ENCODE measurements around the gene IGLON5. TPM values are rescaled to one million over a fixed set of nuclear protein-coding genes. Genes with fewer than 3 reads are reported as not detected.
A peak's percentile ranks its signal among the peaks of the same experiment; 100 is the strongest.

The IGLON5 gene
- total and polyA plus RNA-seq, 3 donors from 2014 or later, result 13.3 to 16.0 (median 13.9) TPM

DNA sequence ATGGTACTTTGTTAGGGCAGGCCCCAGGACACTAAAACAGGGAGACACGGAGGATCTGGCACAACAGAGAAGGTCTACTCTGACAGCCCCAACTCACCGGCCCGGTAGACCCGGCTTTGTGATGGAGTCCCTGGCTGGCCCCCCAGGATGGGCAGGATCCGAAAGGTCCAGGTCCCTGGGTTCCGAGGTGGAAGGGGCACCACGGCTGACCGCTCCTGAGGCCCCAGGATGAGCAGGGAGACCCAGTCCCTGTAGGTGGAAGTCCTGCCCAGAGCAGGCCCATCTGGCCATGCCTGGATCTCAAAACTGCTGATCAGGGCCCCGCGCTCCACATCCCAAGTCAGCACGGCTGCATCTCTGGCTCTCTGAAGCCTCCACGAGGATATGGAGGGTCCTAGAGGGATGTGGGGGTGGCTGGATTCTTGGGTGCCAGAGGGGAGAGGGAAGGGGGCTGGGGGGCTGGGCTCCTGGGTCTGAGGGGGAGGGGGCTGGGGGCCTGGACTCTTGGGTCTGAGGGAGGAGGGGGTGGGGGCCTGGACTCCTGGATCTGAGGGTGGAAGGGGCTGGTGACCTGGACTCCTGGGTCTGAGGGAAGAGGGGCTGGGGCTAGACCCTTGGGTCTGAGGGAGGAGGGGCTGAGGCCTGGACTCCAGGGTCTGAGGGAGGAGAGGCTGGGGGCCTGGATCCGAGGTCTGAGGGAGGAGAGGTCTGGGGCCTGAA is 25.9 kb downstream of the IGLON5 start:
- H3K9me3 ChIP-seq, result no peaks in the 10 kb centered on the region
- TF ChIP-seq, protein P1, sequence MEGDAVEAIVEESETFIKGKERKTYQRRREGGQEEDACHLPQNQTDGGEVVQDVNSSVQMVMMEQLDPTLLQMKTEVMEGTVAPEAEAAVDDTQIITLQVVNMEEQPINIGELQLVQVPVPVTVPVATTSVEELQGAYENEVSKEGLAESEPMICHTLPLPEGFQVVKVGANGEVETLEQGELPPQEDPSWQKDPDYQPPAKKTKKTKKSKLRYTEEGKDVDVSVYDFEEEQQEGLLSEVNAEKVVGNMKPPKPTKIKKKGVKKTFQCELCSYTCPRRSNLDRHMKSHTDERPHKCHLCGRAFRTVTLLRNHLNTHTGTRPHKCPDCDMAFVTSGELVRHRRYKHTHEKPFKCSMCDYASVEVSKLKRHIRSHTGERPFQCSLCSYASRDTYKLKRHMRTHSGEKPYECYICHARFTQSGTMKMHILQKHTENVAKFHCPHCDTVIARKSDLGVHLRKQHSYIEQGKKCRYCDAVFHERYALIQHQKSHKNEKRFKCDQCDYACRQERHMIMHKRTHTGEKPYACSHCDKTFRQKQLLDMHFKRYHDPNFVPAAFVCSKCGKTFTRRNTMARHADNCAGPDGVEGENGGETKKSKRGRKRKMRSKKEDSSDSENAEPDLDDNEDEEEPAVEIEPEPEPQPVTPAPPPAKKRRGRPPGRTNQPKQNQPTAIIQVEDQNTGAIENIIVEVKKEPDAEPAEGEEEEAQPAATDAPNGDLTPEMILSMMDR (IDR thresholded peaks at IDR 0.05), result no peak
- no peak for TF ChIP-seq POLR2A (IDR thresholded peaks at IDR 0.05)
- H3K27ac ChIP-seq, result no peak overlapping the region
- H3K4me1 ChIP-seq, result no peaks in the 10 kb centered on the region
- H3K27me3 ChIP-seq, result no peaks in the 10 kb centered on the region
- no peak for DNase-seq
- intact Hi-C loops (cut with DNase I; ENCODE audit: low total_unique reads), result no loop called here
- no peak overlapping the region for H3K4me3 ChIP-seq
- H3K36me3 ChIP-seq (ENCODE audit: low read depth, missing control alignments), result no peaks in the 10 kb centered on the region
- 90 to 94% methylated on average over 5 to 13 of the region's 13 CpGs for WGBS, 2 donors

DNA sequence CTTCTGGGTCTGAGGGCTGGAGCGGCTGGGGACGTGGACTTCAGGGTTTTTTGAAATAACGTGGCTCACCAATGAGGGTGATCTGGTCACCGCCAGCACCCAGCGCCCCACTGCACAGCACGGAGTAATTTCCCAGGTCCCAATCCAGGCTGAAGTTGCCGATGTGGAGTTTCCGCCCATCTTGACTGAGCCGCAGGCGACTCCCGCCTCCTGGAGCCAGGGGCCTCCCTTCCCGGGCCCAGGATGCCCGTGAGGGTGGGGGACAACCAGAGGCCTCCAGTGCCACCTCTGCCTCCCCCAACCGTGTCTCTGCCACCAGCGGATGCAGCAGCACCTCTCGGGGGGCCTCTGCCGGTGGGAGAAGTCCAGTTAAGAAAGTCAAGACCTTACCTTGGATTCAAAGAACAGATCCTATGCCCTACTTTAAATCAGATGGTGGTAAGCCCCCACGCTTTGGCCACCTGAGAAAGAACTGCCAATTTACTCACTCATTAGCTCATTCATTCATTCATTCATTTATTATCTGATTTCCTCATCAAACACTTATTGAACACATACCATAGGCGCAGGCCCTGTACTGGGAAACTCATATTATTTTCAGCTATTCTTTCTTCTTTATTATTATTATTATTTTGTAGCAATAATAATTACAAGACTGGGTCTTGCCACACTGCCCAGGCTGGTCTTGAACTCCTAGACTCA is 26.6 kb downstream of the IGLON5 start:
- H3K4me3 ChIP-seq, result no peak overlapping the region
- TF ChIP-seq, protein P1 (IDR thresholded peaks at IDR 0.05), result no peak
- no peak for TF ChIP-seq POLR2A (IDR thresholded peaks at IDR 0.05)
- DNase-seq, result no peak
- H3K9me3 ChIP-seq, result no peaks in the 10 kb centered on the region
- H3K27me3 ChIP-seq, result no peaks in the 10 kb centered on the region
- no peak overlapping the region for H3K27ac ChIP-seq
- H3K36me3 ChIP-seq (ENCODE audit: low read depth, missing control alignments), result no peaks in the 10 kb centered on the region
- H3K4me1 ChIP-seq, result no peaks in the 10 kb centered on the region
- intact Hi-C loops (cut with DNase I; ENCODE audit: low total_unique reads), result no loop called here
- 53 to 74% methylated on average over 10 to 19 of the region's 19 CpGs for WGBS, 2 donors

DNA sequence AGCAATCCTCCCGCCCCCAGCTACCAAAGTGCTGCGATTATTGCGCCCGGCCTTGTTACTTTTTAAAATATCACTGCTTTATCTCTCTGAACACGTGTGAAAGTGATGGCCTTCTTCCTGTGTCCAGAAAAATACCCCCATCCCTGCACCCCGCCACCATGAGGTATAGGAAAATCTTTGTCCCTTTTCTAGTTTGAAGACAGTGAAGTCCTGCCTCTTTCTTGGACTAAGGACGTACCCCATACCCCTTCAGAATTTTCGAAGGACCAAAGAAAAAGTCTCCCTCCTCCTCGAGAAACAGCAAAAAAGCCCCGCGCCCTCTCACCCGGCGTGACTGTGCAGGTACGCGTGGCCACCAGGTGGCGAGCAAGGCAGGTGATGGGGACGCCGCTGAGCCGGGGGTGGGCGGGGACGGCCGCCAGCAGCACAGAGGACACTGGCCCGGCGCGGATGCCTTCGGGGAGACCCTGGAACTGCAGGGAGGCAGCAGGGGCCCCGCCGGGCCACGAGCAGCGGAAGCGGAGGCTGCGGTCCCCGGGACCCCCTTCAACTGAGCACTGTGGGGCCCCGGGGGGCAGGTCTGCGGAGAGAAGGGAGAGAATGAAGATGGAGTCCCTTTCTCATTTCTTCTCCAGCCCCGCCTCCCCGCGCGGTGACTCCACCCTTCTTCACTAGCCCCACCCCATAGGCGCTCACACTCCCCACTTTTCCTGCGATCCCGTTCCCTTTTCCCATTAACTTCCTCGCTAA is 27.3 kb downstream of the IGLON5 start:
- H3K27ac ChIP-seq, result peak overlapping the region; percentile 62 to 80
- H3K4me3 ChIP-seq, result peak overlapping the region; percentile 58 to 74
- intact Hi-C loops (cut with DNase I; ENCODE audit: low total_unique reads), result no loop called here
- H3K4me1 ChIP-seq, result no peaks in the 10 kb centered on the region
- 2 to 6% methylated on average over 20 to 40 of the region's 43 CpGs for WGBS, 2 donors
- DNase-seq, result peak; percentile 92
- H3K9me3 ChIP-seq, result no peaks in the 10 kb centered on the region
- no peaks in the 10 kb centered on the region for H3K36me3 ChIP-seq (ENCODE audit: low read depth, missing control alignments)
- H3K27me3 ChIP-seq, result no peaks in the 10 kb centered on the region
- no peak for TF ChIP-seq POLR2A (IDR thresholded peaks at IDR 0.05)
- TF ChIP-seq, protein P1 (IDR thresholded peaks at IDR 0.05), result peak; percentile 72 to 89 (median 83)

DNA sequence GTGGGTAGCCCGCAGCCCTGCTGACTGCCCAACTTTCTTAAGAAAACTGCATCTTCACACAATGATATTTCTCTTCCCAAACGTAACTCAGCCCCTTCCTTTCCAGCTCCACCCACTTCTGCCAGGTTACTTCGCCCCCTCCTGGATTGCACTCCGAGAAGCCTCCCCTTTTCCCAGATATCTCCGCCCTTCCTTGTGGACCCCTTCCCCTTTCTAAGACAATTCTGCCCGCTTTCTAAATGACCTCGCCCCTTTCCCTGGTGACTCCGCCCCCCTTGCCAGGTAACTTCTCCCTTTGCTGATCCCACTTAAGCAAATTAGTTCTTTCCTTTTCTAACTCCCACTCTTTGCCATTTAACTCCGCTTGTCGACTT is 27.9 kb downstream of the IGLON5 start:
- intact Hi-C loops (cut with DNase I; ENCODE audit: low total_unique reads), result no loop called here
- Histone ChIP-seq H3K4me1 (no peaks in the 10 kb centered on the region), H3K27me3 (no peaks in the 10 kb centered on the region), H3K27ac (peak overlapping the region; percentile 62 to 80), H3K36me3 (ENCODE audit: low read depth, missing control alignments) (no peaks in the 10 kb centered on the region), H3K9me3 (no peaks in the 10 kb centered on the region), H3K4me3 (peak overlapping the region; percentile 58 to 74)
- no peak for TF ChIP-seq POLR2A (IDR thresholded peaks at IDR 0.05)
- TF ChIP-seq, protein P1 (IDR thresholded peaks at IDR 0.05), result no peak
- WGBS, 2 donors, result 0 to 2% methylated on average over 10 of the region's 10 CpGs
- DNase-seq, result no peak

Data from testis (tissue), 3 donors.